IMR-90 (cell line): ENCODE data around the gene GRB10.

ENCODE experiments used
- FOS ChIP-seq: fragments of 150-350 bp; IDR thresholded peaks from 2 replicates; pipeline ENCODE4 v1.6.1; 2016; ENCODE audit warnings: low read depth, low read length
- RAD21 ChIP-seq: IDR thresholded peaks from 2 replicates; pipeline ENCODE4 v1.6.1; 2012; ENCODE audit warnings: low read length, improper control_type of control experiment
- RFX5 ChIP-seq: IDR thresholded peaks from 2 replicates; pipeline ENCODE4 v1.8.0; 2012; ENCODE audit warnings: low read depth, mild to moderate bottlenecking, low read length, moderate library complexity
- TF ChIP-seq, protein P1 (sequence below): conservative IDR thresholded peaks from 2 replicates; pipeline ENCODE4 v1.5.1; 2012; ENCODE audit warnings: mild to moderate bottlenecking, low read depth, low read length, improper control_type of control experiment

DNA sequence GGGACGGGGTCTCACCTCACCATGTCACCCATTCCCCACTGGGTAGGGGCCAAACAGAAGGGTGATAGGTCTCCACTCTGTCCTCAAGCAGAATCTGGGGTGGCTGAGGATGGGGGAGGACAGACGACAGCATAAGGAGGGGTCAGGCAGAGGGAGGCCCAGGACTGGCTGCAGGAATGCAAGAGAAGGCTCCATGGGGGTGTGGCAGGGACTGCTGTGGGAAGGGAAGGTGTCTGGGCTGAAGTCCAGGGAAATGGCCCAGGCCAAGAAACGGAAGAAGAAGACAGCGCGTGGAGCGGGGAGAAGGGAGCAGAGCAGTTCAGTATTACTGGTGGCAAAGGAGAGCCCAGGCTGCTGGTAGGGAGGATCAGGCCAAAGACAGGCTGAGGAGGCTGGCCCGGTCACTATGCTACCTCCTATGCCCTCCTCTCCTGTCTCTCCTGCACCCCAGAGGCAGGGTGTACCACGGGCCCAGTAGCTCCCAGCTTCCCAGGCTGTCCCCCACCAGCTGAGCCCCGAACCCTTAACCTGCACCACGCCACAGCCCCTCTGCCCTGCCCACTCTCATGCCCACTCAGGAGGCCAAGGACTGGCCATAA is 60.9 kb downstream of the GRB10 start:
- TF ChIP-seq RAD21, result no peak
- TF ChIP-seq, protein P1, sequence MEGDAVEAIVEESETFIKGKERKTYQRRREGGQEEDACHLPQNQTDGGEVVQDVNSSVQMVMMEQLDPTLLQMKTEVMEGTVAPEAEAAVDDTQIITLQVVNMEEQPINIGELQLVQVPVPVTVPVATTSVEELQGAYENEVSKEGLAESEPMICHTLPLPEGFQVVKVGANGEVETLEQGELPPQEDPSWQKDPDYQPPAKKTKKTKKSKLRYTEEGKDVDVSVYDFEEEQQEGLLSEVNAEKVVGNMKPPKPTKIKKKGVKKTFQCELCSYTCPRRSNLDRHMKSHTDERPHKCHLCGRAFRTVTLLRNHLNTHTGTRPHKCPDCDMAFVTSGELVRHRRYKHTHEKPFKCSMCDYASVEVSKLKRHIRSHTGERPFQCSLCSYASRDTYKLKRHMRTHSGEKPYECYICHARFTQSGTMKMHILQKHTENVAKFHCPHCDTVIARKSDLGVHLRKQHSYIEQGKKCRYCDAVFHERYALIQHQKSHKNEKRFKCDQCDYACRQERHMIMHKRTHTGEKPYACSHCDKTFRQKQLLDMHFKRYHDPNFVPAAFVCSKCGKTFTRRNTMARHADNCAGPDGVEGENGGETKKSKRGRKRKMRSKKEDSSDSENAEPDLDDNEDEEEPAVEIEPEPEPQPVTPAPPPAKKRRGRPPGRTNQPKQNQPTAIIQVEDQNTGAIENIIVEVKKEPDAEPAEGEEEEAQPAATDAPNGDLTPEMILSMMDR, result no peak
- no peak for TF ChIP-seq RFX5
- TF ChIP-seq FOS, result no peak
